WTC11 (cell line): ENCODE data around the gene EDIL3. TPM values are rescaled to one million over a fixed set of nuclear protein-coding genes. Genes with fewer than 3 reads are reported as not detected.

Source experiments
- ATAC-seq: fragments of 200-7000 bp; cut with Tn5 transposase; 2 replicates; pipeline ENCODE4 v1.10.0; 2021; ENCODE audit warnings: mild to moderate bottlenecking, moderate library complexity
- CTCF ChIA-PET: fragments of 300-600 bp; sonication (Branson Sonifier 250); formaldehyde crosslinking; loops from one replicate; lab custom pipeline; 2021; ENCODE audit warnings: antibody characterized with exemption; lab: Charles Lee
- POLR2A ChIA-PET: fragments of 350-600 bp; sonication (Branson Sonifier 250); formaldehyde crosslinking; loops from one replicate; lab custom pipeline; 2021; ENCODE audit warnings: antibody characterized with exemption; lab: Charles Lee
- DNase-seq: peaks from one replicate; pipeline ENCODE4 v3.0.0; 2021; ENCODE audit warnings: low spot score
- H3K27ac Mint-ChIP-seq: 2 replicates; pipeline ENCODE4 v1.8.0; 2021; ENCODE audit warnings: mixed read lengths
- H3K27me3 Mint-ChIP-seq: 2 replicates; pipeline ENCODE4 v1.8.0; 2021; ENCODE audit warnings: low read depth, mild to moderate bottlenecking, moderate library complexity, mixed read lengths
- H3K36me3 Mint-ChIP-seq: 2 replicates; pipeline ENCODE4 v1.8.0; 2021; ENCODE audit warnings: mixed read lengths
- H3K4me1 Mint-ChIP-seq: 2 replicates; pipeline ENCODE4 v1.8.0; 2022; ENCODE audit warnings: mixed read lengths
- H3K4me3 Mint-ChIP-seq: 2 replicates; pipeline ENCODE4 v1.8.0; 2021; ENCODE audit warnings: mild to moderate bottlenecking, moderate library complexity, mixed read lengths
- H3K9me3 Mint-ChIP-seq: 2 replicates; pipeline ENCODE4 v1.8.0; 2021; ENCODE audit warnings: mixed read lengths
- AR ChIP-seq: fragments of 250-450 bp; sonication (Bioruptor Pico); IDR thresholded peaks from 2 replicates; pipeline ENCODE4 v1.9.0; 2021; ENCODE audit warnings: mild to moderate bottlenecking
- ATF3 ChIP-seq: sonication (generic); formaldehyde crosslinking; conservative IDR thresholded peaks from 2 replicates; pipeline ENCODE4 v1.8.1; 2022; ENCODE audit warnings: mild to moderate bottlenecking, missing genetic modification reagents
- E2F4 ChIP-seq: sonication (generic); formaldehyde crosslinking; IDR thresholded peaks from 2 replicates; pipeline ENCODE4 v1.8.1; 2022; ENCODE audit warnings: low read depth, mild to moderate bottlenecking, moderate library complexity, missing genetic modification reagents, borderline replicate concordance
- ESRRA ChIP-seq: sonication (generic); formaldehyde crosslinking; IDR thresholded peaks from 2 replicates; pipeline ENCODE4 v1.8.1; 2022; ENCODE audit warnings: mild to moderate bottlenecking, missing genetic modification reagents, borderline replicate concordance
- JUN ChIP-seq: sonication (generic); formaldehyde crosslinking; IDR thresholded peaks from 2 replicates; pipeline ENCODE4 v1.8.0; 2023; ENCODE audit warnings: mild to moderate bottlenecking, missing genetic modification reagents
- KAT7 ChIP-seq: sonication (generic); formaldehyde crosslinking; IDR thresholded peaks from 2 replicates; pipeline ENCODE4 v1.8.1; 2023; ENCODE audit warnings: missing genetic modification reagents, mild to moderate bottlenecking, borderline replicate concordance
- MLX ChIP-seq: sonication (generic); formaldehyde crosslinking; IDR thresholded peaks from 2 replicates; pipeline ENCODE4 v1.8.1; 2023; ENCODE audit warnings: mild to moderate bottlenecking, missing genetic modification reagents, moderate library complexity
- PRDM15 ChIP-seq: sonication (generic); formaldehyde crosslinking; IDR thresholded peaks from 2 replicates; pipeline ENCODE4 v1.8.0; 2022; ENCODE audit warnings: missing genetic modification reagents
- PREB ChIP-seq: sonication (generic); formaldehyde crosslinking; IDR thresholded peaks from 2 replicates; pipeline ENCODE4 v1.8.1; 2022; ENCODE audit warnings: mild to moderate bottlenecking, missing genetic modification reagents, moderate library complexity, borderline replicate concordance
- PRRX2 ChIP-seq: fragments of 250-450 bp; sonication (Bioruptor Pico); IDR thresholded peaks from 2 replicates; pipeline ENCODE4 v1.8.0; 2021; ENCODE audit warnings: mild to moderate bottlenecking
- RORB ChIP-seq: fragments of 250-450 bp; sonication (Bioruptor Pico); IDR thresholded peaks from 2 replicates; pipeline ENCODE4 v1.9.0; 2021; ENCODE audit warnings: mild to moderate bottlenecking
- SMAD3 ChIP-seq: sonication (generic); formaldehyde crosslinking; IDR thresholded peaks from 2 replicates; pipeline ENCODE4 v1.8.0; 2022; ENCODE audit warnings: missing genetic modification reagents, mild to moderate bottlenecking, borderline replicate concordance
- SMAD4 ChIP-seq: sonication (generic); formaldehyde crosslinking; IDR thresholded peaks from 2 replicates; pipeline ENCODE4 v1.8.0; 2022; ENCODE audit warnings: mild to moderate bottlenecking, missing genetic modification reagents
- TCF7 ChIP-seq: sonication (generic); formaldehyde crosslinking; IDR thresholded peaks from 2 replicates; pipeline ENCODE4 v1.8.0; 2022; ENCODE audit warnings: mild to moderate bottlenecking, low read depth, missing genetic modification reagents, moderate library complexity
- TEAD1 ChIP-seq: sonication (generic); formaldehyde crosslinking; IDR thresholded peaks from 2 replicates; pipeline ENCODE4 v1.8.0; 2022; ENCODE audit warnings: mild to moderate bottlenecking, missing genetic modification reagents
- USF1 ChIP-seq: sonication (generic); formaldehyde crosslinking; IDR thresholded peaks from 2 replicates; pipeline ENCODE4 v1.8.0; 2022; ENCODE audit warnings: mild to moderate bottlenecking, missing genetic modification reagents
- ZNF138 ChIP-seq: sonication (generic); formaldehyde crosslinking; conservative IDR thresholded peaks from 2 replicates; pipeline ENCODE4 v1.8.1; 2022; ENCODE audit warnings: mild to moderate bottlenecking, moderate library complexity, missing genetic modification reagents
- ZNF281 ChIP-seq: sonication (generic); formaldehyde crosslinking; IDR thresholded peaks from 2 replicates; pipeline ENCODE4 v1.8.0; 2023; ENCODE audit warnings: mild to moderate bottlenecking, missing genetic modification reagents
- ZNF423 ChIP-seq: fragments of 250-450 bp; sonication (Bioruptor Pico); IDR thresholded peaks from 2 replicates; pipeline ENCODE4 v2.1.2; 2022; ENCODE audit warnings: mild to moderate bottlenecking, moderate library complexity
- total RNA-seq: library from RNA; stranded (reverse); gene quantifications from 3 replicates; pipeline ENCODE4 v1.2.3, GENCODE V29; 2021

The EDIL3 gene
- total RNA-seq, 1 experiment from 2014 or later: 48.3 TPM

- peaks cover 16% of the 10 kb centered on the region for H3K4me1 Mint-ChIP-seq
- CTCF ChIA-PET: interaction anchor here (2.2 kb wide), 1 partner anchor 12 kb away, joined by 9 read pairs; no protein-coding TSS in a partner anchor
- no peak overlapping the region for H3K4me3 Mint-ChIP-seq
- TF ChIP-seq KAT7 (CRISPR knock-in tag) (no peak), USF1 (no peak), TEAD1 (CRISPR knock-in tag) (no peak), JUN (CRISPR knock-in tag) (no peak), ZNF423 (CRISPR knock-in tag) (no peak), ZNF138 (CRISPR knock-in tag) (no peak), PRDM15 (CRISPR knock-in tag) (no peak), E2F4 (CRISPR knock-in tag) (no peak), TCF7 (CRISPR knock-in tag) (no peak), AR (CRISPR knock-in tag) (no peak), SMAD4 (no peak), MLX (CRISPR knock-in tag) (no peak), RORB (CRISPR knock-in tag) (no peak), SMAD3 (CRISPR knock-in tag) (no peak), ZNF281 (CRISPR knock-in tag) (no peak), PRRX2 (CRISPR knock-in tag) (no peak), ATF3 (no peak), ESRRA (no peak), PREB (CRISPR knock-in tag) (no peak)
- TF ChIP-seq, all 79 proteins: peak for 0
- DNase-seq (no peak), ATAC-seq (peak; percentile 43; the same call in 1 of the 2 replicates)
- POLR2A ChIA-PET: no interaction called here
- no peak overlapping the region for H3K27ac Mint-ChIP-seq
- no peaks in the 10 kb centered on the region for H3K27me3 Mint-ChIP-seq
- H3K9me3 Mint-ChIP-seq: no peaks in the 10 kb centered on the region
- no peaks in the 10 kb centered on the region for H3K36me3 Mint-ChIP-seq
Observed at GRCh38 chr5:83914662-83915418, 469.8 kb downstream of the EDIL3 start.
